SIG-M5 (cell line): ENCODE data around the gene MAP4K2.

ENCODE experiments used
- DNase-seq: peaks from one replicate; lab custom pipeline; 2025; lab: John Stamatoyannopoulos, UW

Gene MAP4K2

DNA sequence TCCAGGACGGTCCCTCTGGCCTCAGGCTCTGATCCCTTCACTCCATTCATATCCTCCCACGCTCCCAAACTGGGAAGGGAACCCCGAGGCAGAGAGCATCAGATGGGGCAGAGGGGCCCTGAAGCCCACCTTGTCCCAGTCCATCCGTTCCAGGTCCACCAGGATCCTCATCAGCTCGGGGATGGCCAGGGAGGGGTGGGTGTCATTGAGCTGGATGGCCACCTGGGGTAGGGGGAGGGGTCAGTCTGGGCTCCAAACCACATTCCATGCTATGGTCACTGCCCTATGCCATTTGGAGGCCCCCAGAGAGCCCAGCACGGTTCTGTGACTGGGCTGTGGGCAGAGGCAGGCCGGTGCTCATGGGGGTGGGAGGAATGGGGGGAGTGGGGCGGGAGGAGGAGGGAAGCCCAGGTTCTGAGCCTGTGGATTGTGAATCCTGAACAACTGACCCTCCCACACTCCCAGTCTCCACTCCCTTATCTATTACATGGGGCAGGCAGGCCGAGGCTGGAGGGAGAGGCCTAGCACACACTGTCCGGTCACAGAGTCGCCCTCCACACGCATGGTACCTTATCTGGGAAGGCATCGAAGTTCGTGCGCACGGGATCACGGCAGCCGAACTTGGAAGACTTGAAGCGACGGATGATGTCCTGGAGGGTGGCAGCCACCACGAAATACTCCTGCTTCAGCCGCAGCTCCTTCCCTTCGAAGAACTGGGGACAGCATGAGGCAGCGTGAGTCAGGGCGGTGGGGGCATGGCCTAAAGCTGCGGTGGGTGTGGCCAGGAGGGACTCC is 48.7 kb downstream of the MAP4K2 start:
- DNase-seq: no peak

- DNase-seq: no peak
Observed at GRCh38 chr11:64753380-64754123, 49.5 kb downstream of the MAP4K2 start.

DNA sequence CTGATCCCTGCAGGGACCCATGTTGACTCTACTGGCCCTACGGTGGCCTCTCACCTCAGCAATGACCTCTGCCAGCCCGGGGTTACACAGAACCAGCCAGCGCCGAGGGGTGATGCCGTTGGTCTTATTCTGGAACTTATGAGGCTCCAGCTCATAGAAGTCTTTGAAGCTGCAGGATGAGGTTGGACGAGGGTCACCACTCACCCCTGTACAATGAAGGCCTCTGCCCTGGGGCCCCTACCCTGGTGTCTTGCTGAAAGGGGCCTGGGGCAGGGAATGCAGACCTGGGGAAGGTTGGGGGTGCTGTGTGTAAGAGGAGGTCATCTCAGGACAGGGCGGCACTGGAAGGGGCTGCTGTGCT is 50.0 kb downstream of the MAP4K2 start:
- DNase-seq: no peak

GRCh38 chr11:64752175-64752970 is 50.6 kb downstream of the MAP4K2 start:
- DNase-seq: no peak

- DNase-seq: no peak
Observed at GRCh38 chr11:64751580-64751979, 51.4 kb downstream of the MAP4K2 start.

- no peak for DNase-seq
Observed at GRCh38 chr11:64751136-64751535, 51.9 kb downstream of the MAP4K2 start.

DNA sequence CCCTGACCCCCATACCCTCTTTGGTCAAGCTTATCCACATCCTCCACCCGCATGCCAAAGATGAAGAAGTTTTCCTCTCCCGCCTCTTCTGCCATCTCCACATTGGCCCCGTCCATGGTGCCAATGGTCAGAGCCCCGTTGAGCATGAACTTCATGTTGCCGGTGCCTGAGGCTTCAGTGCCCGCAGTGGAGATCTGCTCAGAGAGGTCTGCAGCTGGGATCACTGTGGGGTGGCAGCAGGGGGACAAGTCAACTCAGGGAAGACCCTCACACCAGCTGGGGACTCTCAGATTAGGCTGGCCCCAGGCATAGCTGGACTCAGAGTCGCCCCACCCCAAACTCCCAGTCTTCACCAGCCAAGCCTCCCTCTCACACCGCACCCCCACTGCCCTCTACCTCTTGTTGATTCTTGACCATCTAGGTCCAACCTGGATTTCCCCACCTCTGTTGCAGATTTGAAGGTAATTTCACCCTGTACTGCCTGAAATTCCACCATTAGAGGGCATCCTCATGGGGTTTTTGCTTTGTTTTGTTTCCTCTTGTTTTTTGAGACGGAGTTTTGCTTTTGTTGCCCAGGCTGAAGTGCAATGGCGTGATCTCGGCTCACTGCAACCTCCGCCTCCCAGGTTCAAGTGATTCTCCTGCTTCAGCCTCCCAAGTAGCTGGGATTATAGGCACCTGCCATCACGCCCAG is 52.5 kb downstream of the MAP4K2 start:
- DNase-seq: no peak

- DNase-seq: no peak
Observed at GRCh38 chr11:64747961-64748665, 54.9 kb downstream of the MAP4K2 start.

- DNase-seq: no peak
Observed at GRCh38 chr11:64746486-64746885, 56.5 kb downstream of the MAP4K2 start.

DNA sequence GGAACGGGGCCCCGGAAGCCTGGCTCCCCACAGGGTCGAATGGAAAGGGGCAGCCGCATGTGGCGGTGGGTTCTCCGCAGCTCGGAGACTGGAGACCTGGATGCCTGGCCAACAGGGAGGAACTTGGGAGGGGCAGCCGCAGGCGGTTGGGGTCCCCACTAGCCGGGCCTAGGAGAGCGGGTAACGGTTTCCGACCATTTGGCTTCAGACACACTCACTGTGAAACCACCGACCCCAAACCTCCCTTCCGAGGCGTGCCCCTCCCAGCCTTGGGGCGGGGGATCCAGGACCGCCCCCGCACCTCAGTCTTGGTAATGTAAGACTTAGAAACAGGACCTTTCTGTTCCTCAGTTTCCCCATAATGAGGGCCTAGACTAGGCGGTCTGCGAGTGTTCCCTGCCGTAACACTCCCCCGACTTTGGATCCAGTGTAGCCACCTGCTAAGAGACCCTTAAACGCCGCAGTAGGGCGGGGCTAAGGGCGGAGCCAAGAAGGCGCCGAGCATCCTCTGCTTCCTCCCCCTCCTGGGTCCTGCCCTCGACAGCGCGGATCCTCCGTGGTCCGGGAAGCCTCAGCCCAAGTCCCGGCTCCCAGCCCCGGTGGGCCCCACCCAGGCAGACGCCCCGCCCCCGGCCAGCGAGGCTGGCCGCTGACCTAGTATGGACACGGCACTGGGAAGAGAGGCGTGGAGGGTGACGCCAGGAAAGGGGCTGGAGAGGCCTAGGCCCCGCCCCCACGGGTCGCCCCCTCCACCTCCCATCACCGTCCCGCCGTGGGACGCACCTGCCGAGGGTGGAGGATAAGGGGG is 57.3 kb downstream of the MAP4K2 start:
- DNase-seq: peak; percentile 27

GRCh38 chr11:64745189-64745520 is 57.9 kb downstream of the MAP4K2 start:
- peak; percentile 57 for DNase-seq

GRCh38 chr11:64744544-64745188 is 58.3 kb downstream of the MAP4K2 start:
- no peak for DNase-seq

DNA sequence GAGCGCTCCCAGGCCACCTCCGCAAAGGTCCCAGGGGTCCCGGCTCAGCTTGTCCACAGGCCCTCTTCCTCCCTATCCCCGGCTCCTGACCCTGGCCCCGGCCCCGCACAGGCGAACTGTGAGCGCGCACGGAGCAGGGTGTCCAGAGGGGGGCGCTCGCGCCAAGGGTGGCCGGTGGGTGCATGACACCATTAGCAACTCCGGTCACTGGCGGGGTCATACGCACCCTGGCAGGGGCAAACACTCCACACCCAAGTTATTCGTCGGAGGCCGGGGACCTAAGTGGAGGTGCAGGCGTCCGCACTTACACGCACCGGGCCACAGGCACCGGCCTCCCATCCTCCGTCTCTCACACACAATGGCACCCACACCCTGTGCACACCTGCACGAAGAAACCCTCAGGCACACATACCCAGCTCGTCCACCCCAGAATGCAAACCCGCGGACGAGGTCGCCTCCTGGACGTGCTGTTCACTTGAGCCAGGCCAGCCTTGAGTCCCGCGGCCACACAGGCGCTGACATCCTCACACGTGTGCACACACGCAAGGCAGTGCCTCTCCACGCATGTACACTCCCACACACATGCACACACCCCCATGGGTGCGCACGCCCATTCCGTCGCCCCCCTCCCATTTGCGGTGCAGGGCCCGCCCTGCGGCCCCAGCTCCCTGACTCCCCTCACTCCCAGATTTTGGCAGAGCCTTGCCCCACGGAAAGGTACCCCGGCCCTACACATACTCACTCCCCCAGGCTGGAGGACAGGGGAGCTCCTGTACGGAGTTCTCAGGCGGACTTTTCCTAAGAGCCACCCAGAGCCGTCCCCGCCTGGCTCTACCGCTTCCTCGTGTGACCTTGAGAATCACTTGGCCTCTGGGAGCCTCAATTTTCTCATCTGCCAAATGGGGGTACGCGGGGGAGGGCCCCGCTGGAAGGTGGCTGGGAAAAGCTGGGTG is 59.1 kb downstream of the MAP4K2 start, which contains the start of gene RASGRP2:
TSS of gene RASGRP2 (minus strand) at position 552 of the 953 bp plus-strand sequence. CDS start 1,276 bp downstream, outside the sequence.
- peak; percentile 18 for DNase-seq

DNA sequence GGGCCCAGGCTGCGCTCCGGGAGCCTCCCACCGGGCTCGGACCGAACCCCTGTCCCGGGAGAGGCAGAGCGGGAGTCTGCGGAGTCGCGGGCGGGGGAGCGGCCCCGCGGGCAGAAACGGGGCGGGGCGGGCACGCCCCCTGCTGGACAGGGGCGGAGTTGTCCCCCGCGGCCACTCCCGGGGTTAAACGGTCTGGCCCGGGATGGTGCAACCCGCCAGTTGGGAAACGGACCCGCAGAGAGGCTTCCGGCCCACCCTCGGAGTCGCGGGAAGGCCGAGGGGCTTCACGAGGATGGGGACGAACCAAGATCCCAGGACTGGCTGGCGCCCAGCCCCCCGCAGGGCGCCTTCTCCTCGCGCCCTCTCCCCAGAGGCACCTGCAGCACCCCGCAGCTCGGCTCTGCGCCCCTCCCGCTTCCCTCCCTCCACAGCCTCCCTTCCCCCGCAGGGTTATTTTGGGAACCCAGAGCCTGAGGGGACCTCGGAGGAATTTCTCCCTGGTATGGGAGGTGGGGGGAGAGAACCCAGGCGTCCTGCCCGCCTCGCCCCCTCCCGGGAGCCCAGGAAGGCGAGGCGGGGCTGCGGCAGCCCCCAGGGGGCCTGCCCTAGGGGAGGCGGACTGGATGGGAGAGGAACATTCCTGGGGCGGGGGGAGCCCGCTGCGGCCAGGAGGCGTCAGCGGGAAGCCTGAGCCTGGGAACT is 60.0 kb downstream of the MAP4K2 start:
- no peak for DNase-seq

- DNase-seq: no peak
Observed at GRCh38 chr11:64742087-64742888, 60.7 kb downstream of the MAP4K2 start.

DNA sequence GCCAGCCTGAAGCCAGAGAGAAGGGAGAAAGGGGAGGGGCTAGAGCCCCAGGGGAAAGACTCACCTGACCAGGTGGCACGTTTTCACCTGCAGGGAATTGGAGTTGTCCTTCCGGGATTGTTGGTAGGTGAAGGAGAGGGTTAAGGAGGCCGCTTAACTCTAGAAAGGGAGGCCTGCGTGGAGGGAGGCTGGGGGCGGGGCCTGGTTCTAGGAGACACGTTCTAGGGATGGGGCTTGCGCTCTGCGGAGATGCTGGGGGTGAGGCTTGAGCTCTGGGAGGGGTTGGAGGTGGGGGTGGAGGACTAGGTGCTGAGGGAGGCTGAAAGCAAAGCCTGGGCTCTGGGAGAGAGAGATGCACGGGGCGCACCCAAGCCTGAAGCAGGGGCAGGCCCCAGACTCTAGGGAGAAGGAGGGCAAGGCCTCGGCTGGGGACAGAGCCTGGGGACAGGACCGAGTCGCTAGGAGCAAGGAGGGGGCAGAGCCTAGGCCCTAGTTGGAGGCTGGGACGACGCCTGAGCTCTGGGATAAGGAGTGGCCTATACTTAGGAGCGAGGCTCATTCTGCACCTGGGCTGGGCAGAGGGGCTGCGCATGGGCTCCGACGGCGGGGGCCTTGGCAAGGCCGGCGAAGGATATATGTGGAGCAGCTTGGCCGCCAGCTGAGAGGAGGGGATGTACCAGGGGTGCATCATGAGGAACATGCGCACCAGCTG is 61.5 kb downstream of the MAP4K2 start:
- no peak for DNase-seq

DNA sequence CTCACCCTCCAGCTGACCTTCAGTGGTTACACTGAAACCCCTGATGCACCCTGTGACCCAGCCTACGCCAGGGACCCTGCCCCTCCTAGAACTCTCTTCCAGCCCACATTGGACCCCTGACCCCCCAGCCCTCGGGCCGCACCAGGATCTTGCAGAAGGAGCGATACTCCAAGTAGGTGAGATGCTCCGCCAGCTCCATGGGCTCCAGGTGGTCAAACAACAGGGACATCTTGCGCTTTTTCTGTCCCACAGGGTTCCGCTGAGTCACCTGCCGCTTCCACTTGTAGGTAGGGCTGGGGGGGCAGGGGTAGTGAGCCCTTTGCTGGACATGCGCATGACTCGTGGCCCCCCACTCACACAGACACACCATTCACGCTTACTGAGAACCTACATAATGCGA is 63.1 kb downstream of the MAP4K2 start:
- no peak for DNase-seq
